Peyer's patch (tissue), 4 donors: Measurements from ENCODE around the gene MYOZ1.

Experiments used
- CTCF ChIP-seq, 6 experiments: fragments of 450-650 bp in 4 of 6; fragments of 200-600 bp in 2 of 6; sonication (generic) in 1 of 6; IDR thresholded peaks; one replicate each; pipeline ENCODE4 v1.5.1; 2017 to 2019; ENCODE audit warnings: antibody characterized with exemption in 6 of 6, mild to moderate bottlenecking in 3 of 6, moderate library complexity in 1 of 6
- POLR2A ChIP-seq, 2 donors: fragments of 450-650 bp; IDR thresholded peaks; one replicate each; pipeline ENCODE4 v1.5.1; 2017; ENCODE audit warnings: antibody characterized with exemption in 2 of 2, mild to moderate bottlenecking in 2 of 2, moderate library complexity in 2 of 2

GRCh38 chr10:73588656-73589055 lies 52.6 kb downstream of the MYOZ1 start:
- no peak for TF ChIP-seq POLR2A (IDR thresholded peaks at IDR 0.05)
- TF ChIP-seq CTCF (IDR thresholded peaks at IDR 0.05) = no peak
